IPS DF 4.7 (cell line): ENCODE measurements around the gene LPIN1.
"Not testable (repeated sequence)": the region's sequence is repeated elsewhere in the genome, so short reads cannot be mapped to it uniquely, and the experiment has no call there.

Source experiments
- DNase-seq: peaks from one replicate; pipeline ENCODE4 v3.0.0-alpha.2; 2013; ENCODE audit warnings: low spot score; ENCODE audit errors: extremely low read depth

Gene LPIN1

GRCh38 chr2:11744631-11745394 is 1.6 kb upstream of the LPIN1 start:
- DNase-seq: peak; percentile 78

- DNase-seq: no peak
Observed at GRCh38 chr2:11745613-11746375, 638 bp upstream of the LPIN1 start.

- no peak for DNase-seq
Observed at GRCh38 chr2:11746807-11747459, 501 bp downstream of the LPIN1 start.

- no peak for DNase-seq
Observed at GRCh38 chr2:11748018-11748860, 1.8 kb downstream of the LPIN1 start.

GRCh38 chr2:11748861-11749645 is 2.6 kb downstream of the LPIN1 start:
- no peak for DNase-seq

- no peak for DNase-seq
Observed at GRCh38 chr2:11749646-11750349, 3.4 kb downstream of the LPIN1 start.

GRCh38 chr2:11750422-11750821 is 4.0 kb downstream of the LPIN1 start:
- no peak for DNase-seq

- no peak for DNase-seq
Observed at GRCh38 chr2:11750917-11751316, 4.5 kb downstream of the LPIN1 start.

GRCh38 chr2:11752906-11753305 is 6.5 kb downstream of the LPIN1 start:
- no peak for DNase-seq

- no peak for DNase-seq
Observed at GRCh38 chr2:11753452-11753885, 7.0 kb downstream of the LPIN1 start.

- no peak for DNase-seq
Observed at GRCh38 chr2:11753886-11754699, 7.7 kb downstream of the LPIN1 start.

GRCh38 chr2:11754700-11755015 is 8.2 kb downstream of the LPIN1 start:
- DNase-seq: no peak

- no peak for DNase-seq
Observed at GRCh38 chr2:11757101-11757500, 10.7 kb downstream of the LPIN1 start.

GRCh38 chr2:11758187-11758586 is 11.8 kb downstream of the LPIN1 start:
- no peak for DNase-seq

GRCh38 chr2:11758647-11759046 is 12.2 kb downstream of the LPIN1 start:
- DNase-seq: no peak

- DNase-seq: not testable (repeated sequence)
Observed at GRCh38 chr2:11759182-11759975, 12.9 kb downstream of the LPIN1 start.

GRCh38 chr2:11761259-11761658 is 14.8 kb downstream of the LPIN1 start:
- no peak for DNase-seq

GRCh38 chr2:11762031-11762430 is 15.6 kb downstream of the LPIN1 start:
- no peak for DNase-seq
